Stimulated activated CD4-positive, alpha-beta T cell treated with anti-CD3 and anti-CD28 coated beads, Interleukin-2, amount 100 ng/mL, for 24 hours (primary cell): Measurements from ENCODE around the gene HADHA.
"Not testable (repeated sequence)": the region's sequence is repeated elsewhere in the genome, so short reads cannot be mapped to it uniquely, and the experiment has no call there.

Source experiments
- DNase-seq, 2 donors: peaks; one replicate each; pipeline ENCODE4 v3.0.0-alpha.2; 2020

Gene HADHA

GRCh38 chr2:26172871-26173775 lies 71.3 kb downstream of the HADHA start, which contains the start of gene GAREM2:
GAREM2 (plus strand) TSS chr2:26173088; CDS start chr2:26173221, 133 bp downstream.
- DNase-seq: no peak

DNA sequence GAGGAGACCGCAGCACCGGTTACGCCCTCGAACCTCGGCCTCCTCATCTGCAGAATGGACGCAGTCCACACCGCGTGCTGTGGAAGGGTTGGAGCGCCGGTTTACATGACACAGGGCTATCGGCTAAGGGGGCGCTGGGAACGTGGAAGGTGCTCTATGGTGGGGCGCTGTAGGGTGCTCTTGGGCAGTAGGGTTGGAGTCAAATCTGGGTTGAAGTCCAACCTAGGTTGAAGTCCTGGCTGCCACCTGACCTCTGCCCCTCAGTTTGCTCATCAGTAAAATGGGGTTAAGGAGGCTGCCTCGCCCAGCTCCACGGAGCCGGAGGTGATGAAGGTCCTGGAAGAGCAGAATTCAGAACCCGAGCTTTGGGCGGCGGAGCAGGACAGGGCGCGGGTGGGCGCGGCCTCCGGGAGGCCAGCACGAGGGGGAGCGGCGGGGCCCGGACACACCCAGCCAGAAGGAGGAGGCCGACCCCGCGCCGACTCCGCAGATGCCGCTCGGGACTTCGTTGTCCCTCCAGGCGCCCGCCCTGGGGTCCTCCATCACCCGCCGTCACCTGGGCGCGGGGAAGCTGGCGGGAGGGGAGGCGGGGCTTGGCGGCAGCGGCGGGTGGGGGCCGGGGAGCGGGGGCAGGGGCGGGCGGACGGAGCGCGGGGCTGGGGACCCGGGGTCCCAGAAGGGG lies 72.1 kb downstream of the HADHA start:
- DNase-seq: no peak

- no peak for DNase-seq
Observed at GRCh38 chr2:26170795-26171194, 73.6 kb downstream of the HADHA start.

GRCh38 chr2:26169681-26170414 lies 74.6 kb downstream of the HADHA start:
- DNase-seq: no peak

- DNase-seq: no peak
Observed at GRCh38 chr2:26169226-26169625, 75.2 kb downstream of the HADHA start.

DNA sequence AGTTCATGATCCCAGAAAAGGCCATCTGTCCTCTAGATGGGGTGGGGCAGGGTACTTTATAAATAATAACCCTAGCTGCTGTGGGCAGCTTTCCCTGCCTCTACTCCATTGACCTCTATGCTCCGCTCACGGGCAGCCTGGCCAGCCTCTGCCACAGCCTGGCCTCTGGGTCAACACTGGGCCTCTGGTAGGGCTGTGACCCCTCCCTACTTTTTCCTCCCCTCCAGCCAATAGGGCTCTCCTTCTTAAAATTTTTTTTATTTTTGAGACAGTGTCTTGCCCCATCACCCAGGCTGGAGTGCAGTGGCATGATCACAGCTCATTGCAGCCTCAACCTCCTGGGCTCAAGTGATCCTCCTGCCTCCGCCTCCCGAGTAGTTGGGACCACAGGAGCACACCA lies 75.6 kb downstream of the HADHA start:
- no peak for DNase-seq

GRCh38 chr2:26166541-26166940 lies 77.9 kb downstream of the HADHA start:
- not testable (repeated sequence) for DNase-seq

DNA sequence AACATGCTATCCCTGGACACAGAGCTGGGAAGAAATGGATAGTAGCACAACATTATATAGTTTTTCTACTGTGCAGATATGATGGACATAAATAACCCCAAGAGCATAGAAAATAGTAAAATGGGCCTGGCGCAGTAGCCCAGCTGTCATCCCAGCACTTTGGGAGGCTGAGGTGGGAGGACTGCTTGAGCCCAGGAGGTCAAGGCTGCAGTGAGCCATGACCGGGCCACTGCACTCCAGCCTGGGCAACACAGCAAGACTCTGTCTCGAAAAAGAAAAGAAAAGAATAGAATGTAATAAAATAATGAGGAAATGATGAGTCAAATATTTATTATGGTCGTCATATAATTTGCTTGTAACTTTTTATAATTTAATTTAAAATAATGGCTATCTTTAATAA lies 79.0 kb downstream of the HADHA start:
- no peak for DNase-seq

DNA sequence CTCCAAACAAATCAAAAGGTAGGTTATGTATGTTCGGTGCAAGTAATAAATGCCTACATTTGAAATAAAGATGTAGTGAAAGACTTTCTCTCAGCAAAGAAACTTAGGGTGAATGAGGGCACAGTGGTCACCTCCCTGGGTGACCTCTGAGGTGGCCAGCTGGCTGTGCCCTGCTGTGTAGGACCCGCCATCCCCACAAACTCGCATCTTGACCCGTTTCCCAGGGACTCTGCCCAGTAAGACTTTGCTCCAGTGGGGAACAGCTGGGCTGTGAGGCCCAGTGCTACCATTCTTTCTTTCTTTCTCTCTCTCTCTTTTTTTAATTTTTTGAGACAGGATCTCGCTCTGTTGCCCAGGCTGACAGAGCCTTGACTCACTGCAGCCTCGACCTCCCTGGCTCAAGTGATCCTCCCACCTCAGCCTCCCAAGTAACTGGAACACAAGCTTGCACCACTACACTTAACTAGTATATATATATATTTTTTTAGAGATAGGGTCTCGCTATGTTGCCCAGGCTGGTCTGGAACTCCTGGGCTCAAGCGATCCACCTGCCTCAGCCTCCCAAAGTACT lies 79.7 kb downstream of the HADHA start:
- DNase-seq: no peak

- no peak for DNase-seq
Observed at GRCh38 chr2:26164231-26164630, 80.2 kb downstream of the HADHA start.

GRCh38 chr2:26162963-26163362 lies 81.5 kb downstream of the HADHA start:
- DNase-seq: no peak

DNA sequence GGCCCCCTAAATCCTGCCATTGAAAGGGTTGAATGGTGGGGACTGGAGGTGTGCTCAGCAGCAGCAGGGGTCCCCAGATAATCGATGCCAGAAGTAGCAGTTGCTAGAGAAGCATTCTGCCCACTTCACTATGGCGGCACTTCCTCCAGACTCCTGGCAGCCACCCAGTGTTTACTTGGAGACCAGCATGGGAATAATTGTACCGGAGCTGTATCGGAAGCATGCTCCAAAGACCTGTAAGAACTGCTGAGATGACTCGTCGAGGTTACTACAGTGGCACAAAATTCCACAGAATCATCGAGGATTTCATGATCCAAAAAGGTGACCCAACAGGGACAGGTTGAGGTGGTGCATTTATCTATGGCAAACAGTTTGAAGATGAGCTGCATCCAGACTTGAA lies 82.5 kb downstream of the HADHA start:
- DNase-seq: no peak

DNA sequence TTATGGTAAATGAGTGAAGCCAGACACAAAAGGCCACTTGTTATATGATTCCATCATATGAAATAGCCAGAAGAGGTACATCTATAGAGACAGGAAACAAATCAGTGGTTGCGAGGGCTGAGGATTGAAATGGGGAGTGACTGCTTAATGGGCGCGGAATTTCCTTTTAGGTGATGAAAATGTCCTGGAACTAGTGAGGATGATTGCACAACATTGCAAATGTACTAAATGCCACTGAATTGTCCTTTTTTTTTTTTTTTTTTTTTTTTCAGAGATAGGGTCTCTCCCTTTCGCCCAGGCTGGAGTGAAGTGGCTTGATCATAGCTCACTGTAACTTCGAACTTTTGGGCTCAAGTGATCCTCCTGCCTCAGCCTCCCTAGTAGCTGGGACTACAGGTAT lies 86.9 kb downstream of the HADHA start:
- no peak for DNase-seq

DNA sequence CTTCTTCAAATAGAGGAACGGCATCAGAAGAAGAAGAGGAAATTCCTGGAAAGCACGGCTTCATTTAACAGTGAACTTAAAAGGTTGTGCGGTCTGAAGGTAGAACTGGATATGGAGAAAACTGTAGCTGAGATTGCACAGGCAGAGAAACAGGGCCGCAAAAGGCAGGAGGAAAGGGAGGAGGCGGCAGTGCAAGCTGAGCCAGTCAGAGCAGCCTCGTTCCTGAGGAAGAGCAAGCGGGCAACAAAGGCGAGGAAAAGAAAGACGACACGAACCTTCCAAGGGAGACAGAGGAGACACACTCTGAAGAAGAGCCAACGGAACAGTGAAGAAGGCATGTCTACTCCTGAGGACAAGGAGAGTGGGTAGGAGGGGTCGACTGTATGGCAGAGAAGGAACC lies 94.2 kb downstream of the HADHA start:
- no peak for DNase-seq

DNA sequence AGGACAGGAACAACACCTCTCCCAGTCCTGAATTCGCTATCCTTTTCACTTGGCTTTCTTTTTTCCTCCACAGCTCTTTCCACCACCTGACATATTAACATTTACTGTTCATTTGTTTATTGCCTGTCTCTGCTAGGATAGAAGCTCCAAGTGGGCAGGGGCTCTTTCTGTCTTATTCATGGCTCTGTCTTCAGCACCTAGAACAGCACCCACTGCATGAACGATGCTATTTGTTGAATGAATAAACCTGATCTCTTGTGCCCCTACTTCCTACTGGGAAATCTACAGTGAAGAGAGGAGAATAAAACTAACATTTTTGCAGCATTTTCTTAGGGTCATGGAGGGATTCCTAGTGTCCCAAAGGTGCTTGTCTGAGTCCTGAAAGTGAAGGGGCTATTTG lies 95.9 kb downstream of the HADHA start:
- no peak for DNase-seq

GRCh38 chr2:26144953-26145680 lies 99.3 kb downstream of the HADHA start:
- peak; percentile 72 to 73 for DNase-seq

DNA sequence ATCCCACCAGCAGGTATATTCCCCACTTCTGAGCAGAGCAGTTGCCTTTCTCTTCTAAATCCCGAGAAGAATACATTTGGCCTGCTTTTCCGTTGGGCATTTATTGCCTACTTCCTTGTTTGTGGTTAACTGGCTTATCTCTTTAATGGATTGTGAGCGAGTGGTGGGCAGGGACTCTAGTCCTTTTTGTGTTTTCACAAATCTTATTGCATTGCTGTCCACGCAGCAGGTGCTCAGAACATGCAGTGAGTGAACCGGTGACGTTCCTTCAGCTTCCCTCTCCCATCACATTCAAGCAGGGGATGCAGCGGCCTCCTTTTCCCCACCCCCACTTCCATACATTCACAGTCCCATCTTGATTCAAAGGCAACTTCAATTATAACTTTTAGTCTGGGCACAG lies 100.4 kb downstream of the HADHA start:
- no peak for DNase-seq

DNA sequence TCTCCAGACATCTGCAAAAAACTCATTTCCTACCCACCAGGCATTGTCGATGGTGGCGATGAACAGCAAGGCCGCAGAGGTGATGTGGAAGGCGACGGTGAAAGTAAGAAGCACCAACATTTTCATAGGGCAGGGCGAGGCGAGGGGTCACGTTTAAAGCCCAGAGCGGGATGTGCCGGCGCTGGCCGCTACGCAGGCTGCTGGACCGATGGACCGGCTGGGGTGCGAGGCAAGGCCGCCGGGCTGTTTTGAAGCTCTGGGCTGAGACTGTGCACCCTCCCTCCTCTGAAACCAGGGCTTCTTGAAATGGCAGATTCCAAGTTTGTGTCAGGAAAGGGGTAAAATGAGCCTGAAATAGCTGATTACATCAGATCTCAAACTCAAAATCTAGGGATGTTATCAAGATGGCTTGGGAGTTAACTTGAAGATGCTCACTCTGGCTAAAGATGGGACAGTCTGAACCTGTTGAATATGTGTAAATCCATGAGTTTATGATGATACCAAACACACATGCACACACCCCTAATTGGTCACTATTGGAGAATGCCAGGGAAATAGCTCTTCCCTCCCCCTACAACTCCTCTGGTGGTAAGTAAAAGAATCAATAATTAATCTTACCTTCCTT lies 103.2 kb downstream of the HADHA start:
- no peak for DNase-seq
